Bronchial epithelial cell (primary cell): ENCODE measurements around the gene TOMM7. TPM values are rescaled to one million over a fixed set of nuclear protein-coding genes. Genes with fewer than 3 reads are reported as not detected.
A peak's percentile ranks its signal among the peaks of the same experiment; 100 is the strongest.

Experiments
- DNase-seq: peaks from one replicate; pipeline ENCODE4 v3.0.0-alpha.2; 2010; ENCODE audit warnings: low read depth
- FAIRE-seq: peaks from 2 replicates; lab custom pipeline; 2011; peaks lifted over from hg19 to GRCh38; lab: Jason Lieb, UNC
- H3K27me3 ChIP-seq: 2 replicates; pipeline ENCODE4 v1.5.1; 2011; ENCODE audit warnings: low read length; ENCODE audit not compliant: control insufficient read depth, insufficient read depth
- H3K36me3 ChIP-seq: 2 replicates; pipeline ENCODE4 v1.5.1; 2011; ENCODE audit warnings: low read length; ENCODE audit not compliant: control insufficient read depth, insufficient read depth
- H3K4me3 ChIP-seq: 2 replicates; pipeline ENCODE4 v1.5.1; 2011; ENCODE audit warnings: mild to moderate bottlenecking, low read depth, low read length, control low read depth
- total RNA-seq: library from RNA; depleted of rRNA; stranded (reverse); fragments of >200 nt; gene quantifications from 2 replicates; pipeline ENCODE4 v1.2.1, GENCODE V29; 2014
- TF ChIP-seq, protein P1 (sequence below): IDR thresholded peaks from 2 replicates; pipeline ENCODE4 v1.5.1; 2011; ENCODE audit warnings: mild to moderate bottlenecking, moderate library complexity, low read length, control low read depth, inconsistent platforms; ENCODE audit not compliant: insufficient read depth, severe bottlenecking

The TOMM7 gene
- total RNA-seq, 1 donor from 2014 or later: 233 TPM

DNA sequence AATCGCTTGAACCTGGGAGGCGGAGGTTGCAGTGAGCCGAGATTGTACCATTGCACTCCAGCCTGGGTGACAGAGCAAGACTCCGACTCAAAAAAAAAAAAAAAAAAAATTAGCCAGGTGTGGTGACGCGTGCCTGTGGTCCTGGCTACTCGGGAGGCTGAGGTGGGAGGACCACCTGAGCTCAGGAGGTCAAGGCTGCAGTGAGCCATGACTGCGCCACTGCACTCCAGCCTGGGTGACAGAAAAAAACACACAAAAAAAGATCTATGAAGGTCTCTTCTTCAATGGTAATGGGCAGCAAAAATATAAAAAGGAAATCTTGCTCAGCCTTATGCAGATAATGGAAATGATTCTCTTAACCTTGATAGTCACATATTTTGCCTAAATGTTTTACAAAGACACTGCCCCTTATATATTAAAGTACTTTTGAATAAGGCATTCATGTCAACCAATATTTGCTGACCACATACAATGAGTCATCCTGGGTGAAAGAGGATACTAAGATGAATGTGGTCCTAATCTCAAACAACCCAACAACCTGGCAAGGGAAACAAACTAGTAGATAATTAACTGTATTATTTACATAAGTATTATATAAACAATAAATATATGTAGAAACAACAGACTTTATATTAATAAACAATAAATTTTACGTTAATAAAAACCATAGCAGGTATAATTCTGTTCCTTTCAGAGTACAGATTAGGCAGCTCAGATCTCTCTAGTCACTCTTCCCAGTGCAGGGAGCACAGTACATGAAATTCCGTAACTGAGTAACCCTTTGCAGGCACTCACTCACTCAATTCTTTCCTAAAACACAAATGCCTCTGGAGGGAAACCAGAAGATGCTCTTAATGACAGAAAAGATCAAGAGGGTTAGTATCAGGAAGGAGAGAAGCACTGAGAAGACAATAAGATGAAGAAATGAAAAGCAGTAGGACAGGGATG, 8.1 kb downstream of the TOMM7 start:
- H3K27me3 ChIP-seq: no peaks in the 10 kb centered on the region
- no peak overlapping the region for H3K4me3 ChIP-seq
- DNase-seq (peak; percentile 58), FAIRE-seq (no peak)
- peaks cover 3% of the 10 kb centered on the region for H3K36me3 ChIP-seq
- TF ChIP-seq, protein P1, sequence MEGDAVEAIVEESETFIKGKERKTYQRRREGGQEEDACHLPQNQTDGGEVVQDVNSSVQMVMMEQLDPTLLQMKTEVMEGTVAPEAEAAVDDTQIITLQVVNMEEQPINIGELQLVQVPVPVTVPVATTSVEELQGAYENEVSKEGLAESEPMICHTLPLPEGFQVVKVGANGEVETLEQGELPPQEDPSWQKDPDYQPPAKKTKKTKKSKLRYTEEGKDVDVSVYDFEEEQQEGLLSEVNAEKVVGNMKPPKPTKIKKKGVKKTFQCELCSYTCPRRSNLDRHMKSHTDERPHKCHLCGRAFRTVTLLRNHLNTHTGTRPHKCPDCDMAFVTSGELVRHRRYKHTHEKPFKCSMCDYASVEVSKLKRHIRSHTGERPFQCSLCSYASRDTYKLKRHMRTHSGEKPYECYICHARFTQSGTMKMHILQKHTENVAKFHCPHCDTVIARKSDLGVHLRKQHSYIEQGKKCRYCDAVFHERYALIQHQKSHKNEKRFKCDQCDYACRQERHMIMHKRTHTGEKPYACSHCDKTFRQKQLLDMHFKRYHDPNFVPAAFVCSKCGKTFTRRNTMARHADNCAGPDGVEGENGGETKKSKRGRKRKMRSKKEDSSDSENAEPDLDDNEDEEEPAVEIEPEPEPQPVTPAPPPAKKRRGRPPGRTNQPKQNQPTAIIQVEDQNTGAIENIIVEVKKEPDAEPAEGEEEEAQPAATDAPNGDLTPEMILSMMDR: no peak

DNA sequence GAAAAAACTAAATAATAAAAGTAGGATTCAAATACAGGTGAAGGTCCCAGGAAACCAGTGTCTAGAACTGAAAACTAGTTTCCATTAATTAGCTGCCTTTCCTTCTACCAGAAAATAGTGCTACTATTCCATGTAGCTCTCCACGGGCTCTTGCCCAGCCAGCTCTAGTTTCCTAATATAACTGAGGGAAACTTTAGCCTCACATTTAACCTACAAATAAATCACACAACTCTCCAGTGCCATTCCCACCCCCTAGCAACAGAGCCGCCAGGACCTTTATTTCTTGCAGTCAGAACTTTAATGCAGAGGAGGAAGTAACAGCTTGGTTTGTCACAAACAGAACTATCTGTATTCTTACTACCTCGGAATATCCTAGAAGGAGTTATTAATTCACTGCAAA, 10.3 kb downstream of the TOMM7 start:
- Histone ChIP-seq H3K27me3 (no peaks in the 10 kb centered on the region), H3K4me3 (no peak overlapping the region), H3K36me3 (peaks cover 3% of the 10 kb centered on the region)
- FAIRE-seq (no peak), DNase-seq (no peak)
- TF ChIP-seq, protein P1: no peak

DNA sequence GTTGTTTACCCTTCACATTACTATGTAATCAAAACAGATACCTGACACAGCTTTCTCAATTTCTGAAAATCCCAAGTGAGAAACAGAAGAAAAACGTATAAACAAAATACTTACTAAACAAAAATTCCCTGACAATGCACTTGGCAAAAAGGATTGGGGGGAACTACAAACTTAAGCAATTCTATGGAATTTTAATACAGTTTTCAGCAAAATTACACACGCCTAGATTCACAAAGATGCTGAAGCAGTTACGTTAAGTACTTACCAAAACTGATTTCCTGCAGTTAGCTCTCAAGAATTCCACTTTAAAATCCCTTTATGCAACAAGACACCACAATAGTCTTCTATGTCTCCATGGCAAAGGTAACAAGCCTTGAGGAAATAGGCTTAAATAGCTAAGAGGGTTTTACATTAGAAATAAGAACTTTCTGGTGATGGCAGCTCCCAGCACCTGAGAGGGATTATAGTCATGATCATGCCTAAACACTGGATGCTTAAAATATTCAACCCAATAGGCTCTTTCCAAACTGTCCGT, 10.8 kb downstream of the TOMM7 start:
- FAIRE-seq: no peak
- Histone ChIP-seq H3K27me3 (no peaks in the 10 kb centered on the region), H3K36me3 (peaks cover 3% of the 10 kb centered on the region), H3K4me3 (no peak overlapping the region)
- TF ChIP-seq, protein P1: no peak
- no peak for DNase-seq

DNA sequence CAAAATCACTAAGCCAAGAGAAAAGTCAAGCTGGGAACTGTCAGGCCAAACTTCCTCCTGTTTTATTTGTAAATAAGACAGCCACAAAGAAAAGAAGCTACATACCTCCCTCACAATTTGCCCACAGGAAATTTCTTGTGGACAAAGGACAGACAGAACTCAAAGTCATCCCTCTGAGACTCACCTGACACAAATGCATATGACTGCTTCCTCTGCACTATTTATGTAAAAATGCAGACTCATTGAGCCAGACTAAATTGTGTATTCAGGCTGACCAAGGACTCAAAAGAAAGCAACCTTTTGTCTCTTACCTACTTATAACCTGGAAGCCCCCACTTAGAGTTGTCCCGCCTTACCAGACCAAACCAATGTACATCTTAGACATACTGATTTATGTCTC, 11.8 kb downstream of the TOMM7 start:
- TF ChIP-seq, protein P1: no peak
- no peak for FAIRE-seq
- Histone ChIP-seq H3K36me3 (peaks cover 3% of the 10 kb centered on the region), H3K27me3 (no peaks in the 10 kb centered on the region), H3K4me3 (no peak overlapping the region)
- no peak for DNase-seq

DNA sequence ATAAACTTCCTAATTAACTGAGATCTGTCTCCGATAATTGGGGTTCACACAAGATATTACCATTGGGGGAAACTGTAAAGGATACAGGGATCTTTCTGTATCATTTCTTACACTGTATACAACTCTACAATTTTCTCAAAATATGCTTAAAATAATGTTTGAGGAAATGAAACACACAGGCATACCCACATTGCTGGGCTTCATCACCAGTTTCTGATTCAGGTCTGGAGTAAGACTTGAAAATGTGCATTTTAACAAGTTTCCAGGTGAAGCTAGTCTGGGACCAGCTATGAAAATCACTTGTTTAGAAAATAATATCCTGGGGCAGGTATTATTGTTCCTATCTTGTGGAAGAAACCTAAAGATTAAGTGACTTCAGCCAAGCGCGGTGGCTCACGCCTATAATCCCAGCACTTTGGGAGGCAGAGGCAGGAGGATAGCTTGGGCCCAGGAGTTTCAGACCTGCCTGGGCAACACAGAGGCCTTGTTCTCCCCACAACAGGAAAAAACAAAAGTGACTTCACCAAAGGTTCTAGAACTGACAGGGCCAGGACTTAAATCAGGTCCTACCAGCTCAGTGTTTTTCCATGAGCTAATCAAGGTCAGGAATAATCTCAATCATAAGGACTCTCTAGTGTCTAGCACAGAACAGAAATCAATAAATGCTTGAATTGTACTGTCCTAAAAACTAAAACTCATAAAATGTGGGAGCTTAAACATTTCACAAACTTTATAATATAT, 12.6 kb downstream of the TOMM7 start:
- H3K4me3 ChIP-seq: no peak overlapping the region
- TF ChIP-seq, protein P1: no peak
- DNase-seq (peak; percentile 11), FAIRE-seq (no peak)
- no peaks in the 10 kb centered on the region for H3K27me3 ChIP-seq
- H3K36me3 ChIP-seq: peaks cover 1% of the 10 kb centered on the region
